Left ventricle myocardium inferior (tissue), 1 donor: ENCODE measurements around the gene TET1. TPM values are rescaled to one million over a fixed set of nuclear protein-coding genes. Genes with fewer than 3 reads are reported as not detected.
"Not testable (repeated sequence)": the region's sequence is repeated elsewhere in the genome, so short reads cannot be mapped to it uniquely, and the experiment has no call there.

Source experiments
- DNase-seq: peaks from one replicate; pipeline ENCODE4 v3.0.0-alpha.2; 2020
- H3K27ac ChIP-seq: fragments of 200-600 bp; replicated peaks from 2 replicates; pipeline ENCODE4 v1.8.0; 2021
- H3K27me3 ChIP-seq: fragments of 200-600 bp; 2 replicates; pipeline ENCODE4 v1.8.0; 2021; ENCODE audit warnings: low read depth
- H3K36me3 ChIP-seq: fragments of 200-600 bp; 2 replicates; pipeline ENCODE4 v1.8.0; 2021
- H3K4me1 ChIP-seq: fragments of 200-600 bp; 2 replicates; pipeline ENCODE4 v1.8.0; 2021
- H3K4me3 ChIP-seq: fragments of 200-600 bp; 2 replicates; pipeline ENCODE4 v1.8.0; 2021; ENCODE audit warnings: mild to moderate bottlenecking, moderate library complexity
- H3K9me3 ChIP-seq: fragments of 200-600 bp; replicated peaks from 2 replicates; pipeline ENCODE4 v1.8.0; 2021
- CTCF ChIP-seq: fragments of 200-600 bp; IDR thresholded peaks from 2 replicates; pipeline ENCODE4 v1.8.0; 2021; ENCODE audit warnings: antibody characterized with exemption, mild to moderate bottlenecking, borderline replicate concordance
- intact Hi-C: fragments of 100-400 bp; cut with micrococcal nuclease; formaldehyde crosslinking; loops from one replicate; pipeline ENCODE4 v1.11.0; 2022
- total RNA-seq: library from RNA; stranded (reverse); fragmentation: NEBNext Ultra II Directional; extraction: Animal tissue kit (Norgen Biotek cat#: 25700); gene quantifications from one replicate; pipeline ENCODE4 v1.2.1, GENCODE V29; 2021
- donor health status: DM: no; HTN: yes; CAD: no; lungs with severe emphysema.

Gene TET1
- total RNA-seq, 1 donor from 2014 or later = 2.2 TPM

- no peaks in the 10 kb centered on the region for H3K27me3 ChIP-seq
Observed at GRCh38 chr10:68725016-68725415, 164.9 kb downstream of the TET1 start.

GRCh38 chr10:68727146-68727545 is 167.0 kb downstream of the TET1 start:
- peaks cover 90% of the 10 kb centered on the region for H3K36me3 ChIP-seq

More at GRCh38 chr10:68725016-68725415, 164.9 kb downstream of the TET1 start:
- no peak for TF ChIP-seq CTCF
- intact Hi-C loops = no loop called here
- DNase-seq = no peak
- peaks cover 20% of the 10 kb centered on the region for H3K4me1 ChIP-seq
- no peak overlapping the region for H3K27ac ChIP-seq
- H3K4me3 ChIP-seq = no peak overlapping the region
- peaks cover 70% of the 10 kb centered on the region for H3K36me3 ChIP-seq
- no peaks in the 10 kb centered on the region for H3K9me3 ChIP-seq

GRCh38 chr10:68732651-68733050 is 172.5 kb downstream of the TET1 start:
- intact Hi-C loops = no loop called here
- no peak for TF ChIP-seq CTCF
- Histone ChIP-seq H3K4me1 (no peaks in the 10 kb centered on the region), H3K4me3 (no peak overlapping the region), H3K9me3 (no peaks in the 10 kb centered on the region), H3K27ac (no peak overlapping the region), H3K27me3 (no peaks in the 10 kb centered on the region), H3K36me3 (peaks cover 97% of the 10 kb centered on the region)
- no peak for DNase-seq

More at GRCh38 chr10:68727146-68727545, 167.0 kb downstream of the TET1 start:
- H3K9me3 ChIP-seq = no peaks in the 10 kb centered on the region
- no peak overlapping the region for H3K4me3 ChIP-seq
- H3K4me1 ChIP-seq = peaks cover 9% of the 10 kb centered on the region
- H3K27me3 ChIP-seq = no peaks in the 10 kb centered on the region
- TF ChIP-seq CTCF = no peak
- H3K27ac ChIP-seq = no peak overlapping the region
- DNase-seq = no peak
- intact Hi-C loops = no loop called here

GRCh38 chr10:68734349-68734748 is 174.2 kb downstream of the TET1 start:
- TF ChIP-seq CTCF = no peak
- intact Hi-C loops = no loop called here
- no peak for DNase-seq
- Histone ChIP-seq H3K4me3 (no peak overlapping the region), H3K4me1 (no peaks in the 10 kb centered on the region), H3K27ac (no peak overlapping the region), H3K27me3 (no peaks in the 10 kb centered on the region), H3K9me3 (no peaks in the 10 kb centered on the region), H3K36me3 (peaks cover 98% of the 10 kb centered on the region)

- Histone ChIP-seq H3K27ac (no peak overlapping the region), H3K36me3 (peaks cover 98% of the 10 kb centered on the region), H3K4me3 (no peak overlapping the region), H3K4me1 (no peaks in the 10 kb centered on the region), H3K27me3 (no peaks in the 10 kb centered on the region), H3K9me3 (no peaks in the 10 kb centered on the region)
- no peak for TF ChIP-seq CTCF
- intact Hi-C loops = no loop called here
- DNase-seq = no peak
Observed at GRCh38 chr10:68735119-68735518, 175.0 kb downstream of the TET1 start.

- H3K27ac ChIP-seq, intact Hi-C loops, H3K4me1 ChIP-seq, H3K9me3 ChIP-seq, DNase-seq, H3K27me3 ChIP-seq, H3K4me3 ChIP-seq: not testable (repeated sequence)
- peaks cover 98% of the 10 kb centered on the region for H3K36me3 ChIP-seq
Observed at GRCh38 chr10:68735739-68736138, 175.6 kb downstream of the TET1 start.

- H3K4me3 ChIP-seq, DNase-seq, H3K27ac ChIP-seq, H3K4me1 ChIP-seq, H3K9me3 ChIP-seq, H3K27me3 ChIP-seq, intact Hi-C loops: not testable (repeated sequence)
- H3K36me3 ChIP-seq = peaks cover 100% of the 10 kb centered on the region
Observed at GRCh38 chr10:68740676-68741075, 180.5 kb downstream of the TET1 start.
